ENCODE measurements around the gene CXCL12.

Gene CXCL12

GRCh38 chr10:44385026-44385695 lies at the start of gene CXCL12:
CXCL12 (minus strand) TSS chr10:44385097; CDS start chr10:44385005, 92 bp downstream.
- no peak for DNase-seq

GRCh38 chr10:44427479-44427878 lies 42.6 kb upstream of the CXCL12 start:
- no peak for DNase-seq

- DNase-seq = no peak
Observed at GRCh38 chr10:44427037-44427436, 42.1 kb upstream of the CXCL12 start.

- DNase-seq = no peak
Observed at GRCh38 chr10:44426247-44427034, 41.5 kb upstream of the CXCL12 start.

GRCh38 chr10:44425466-44425865 lies 40.6 kb upstream of the CXCL12 start:
- no peak for DNase-seq

GRCh38 chr10:44424957-44425356 lies 40.1 kb upstream of the CXCL12 start:
- no peak for DNase-seq

GRCh38 chr10:44424298-44424697 lies 39.4 kb upstream of the CXCL12 start:
- no peak for DNase-seq

- no peak for DNase-seq
Observed at GRCh38 chr10:44422570-44423101, 37.7 kb upstream of the CXCL12 start.

GRCh38 chr10:44422153-44422552 lies 37.3 kb upstream of the CXCL12 start:
- no peak for DNase-seq

- no peak for DNase-seq
Observed at GRCh38 chr10:44419790-44420549, 35.1 kb upstream of the CXCL12 start.

GRCh38 chr10:44418637-44419036 lies 33.7 kb upstream of the CXCL12 start:
- DNase-seq = no peak

GRCh38 chr10:44417761-44418160 lies 32.9 kb upstream of the CXCL12 start:
- no peak for DNase-seq

GRCh38 chr10:44416936-44417335 lies 32.0 kb upstream of the CXCL12 start:
- no peak for DNase-seq

GRCh38 chr10:44416021-44416771 lies 31.3 kb upstream of the CXCL12 start:
- DNase-seq = no peak

- DNase-seq = no peak
Observed at GRCh38 chr10:44415121-44415520, 30.2 kb upstream of the CXCL12 start.

- no peak for DNase-seq
Observed at GRCh38 chr10:44413416-44413815, 28.5 kb upstream of the CXCL12 start.

GRCh38 chr10:44411251-44411650 lies 26.4 kb upstream of the CXCL12 start:
- DNase-seq = no peak

GRCh38 chr10:44404741-44405437 lies 20.0 kb upstream of the CXCL12 start:
- DNase-seq = no peak

GRCh38 chr10:44402465-44403195 lies 17.7 kb upstream of the CXCL12 start:
- DNase-seq = no peak

- DNase-seq = no peak
Observed at GRCh38 chr10:44400541-44400940, 15.6 kb upstream of the CXCL12 start.

All from NCI-H2081 treated with DMSO at 0.1 percent for 48 hours (cell line).